GM19035 (cell line): ENCODE data around the gene PDCD2.
A peak's percentile ranks its signal among the peaks of the same experiment; 100 is the strongest.
"Not testable (repeated sequence)": the region's sequence is repeated elsewhere in the genome, so short reads cannot be mapped to it uniquely, and the experiment has no call there.

Experiments used
- ATAC-seq: cut with Tn5 transposase; IDR thresholded peaks from one replicate; pipeline ENCODE4 v1.9.1; 2021; ENCODE audit not compliant: unreplicated experiment

The PDCD2 gene

GRCh38 chr6:170552765-170553533, 31.5 kb downstream of the PDCD2 start, which contains the start of gene PSMB1:
Gene PSMB1 (minus strand): TSS chr6:170553307. CDS start chr6:170553242, 65 bp downstream.
- peak; percentile 52 for ATAC-seq

GRCh38 chr6:170545405-170545804, 39.0 kb downstream of the PDCD2 start:
- ATAC-seq: no peak

- no peak for ATAC-seq
These were observed 42.3 kb downstream of the PDCD2 start for GRCh38 chr6:170542031-170542719.

- no peak for ATAC-seq
These were observed 47.1 kb downstream of the PDCD2 start for GRCh38 chr6:170537329-170537728.

GRCh38 chr6:170536671-170537070, 47.8 kb downstream of the PDCD2 start:
- ATAC-seq: no peak

GRCh38 chr6:170535004-170535403, 49.4 kb downstream of the PDCD2 start:
- ATAC-seq: no peak

- ATAC-seq: no peak
These were observed 50.6 kb downstream of the PDCD2 start for GRCh38 chr6:170533792-170534191.

GRCh38 chr6:170532867-170533488, 51.5 kb downstream of the PDCD2 start:
- ATAC-seq: no peak

GRCh38 chr6:170529839-170530469, 54.5 kb downstream of the PDCD2 start:
- ATAC-seq: peak; percentile 67

GRCh38 chr6:170527995-170528394, 56.4 kb downstream of the PDCD2 start:
- ATAC-seq: not testable (repeated sequence)

GRCh38 chr6:170525795-170526194, 58.6 kb downstream of the PDCD2 start:
- no peak for ATAC-seq
